Measurements from ENCODE around the gene NEK11.
A peak's percentile ranks its signal among the peaks of the same experiment; 100 is the strongest.

Gene NEK11

DNA sequence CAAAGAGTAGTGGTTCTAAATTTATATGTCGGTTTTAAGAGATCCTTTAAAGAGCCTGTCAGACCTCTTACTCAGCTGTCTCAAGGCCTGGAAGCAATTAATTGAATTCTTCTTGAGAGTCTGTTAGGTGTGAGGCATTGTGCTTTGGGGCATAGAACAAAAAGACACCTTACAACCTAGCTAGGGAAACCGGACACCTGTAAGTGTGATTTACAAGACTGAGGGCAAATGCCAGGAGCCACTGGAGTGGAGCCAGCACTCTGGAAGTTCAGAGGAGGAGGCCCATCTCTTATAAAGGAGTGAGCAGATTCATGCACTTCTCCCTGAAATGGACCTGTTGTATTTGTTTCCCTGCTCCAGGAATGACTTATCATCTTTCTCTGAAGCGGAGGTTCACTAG is 257.2 kb downstream of the NEK11 start:
- no peak for DNase-seq (ENCODE audit: low read depth)
- no peak for TF ChIP-seq CTCF (conservative IDR thresholded peaks at IDR 0.05; ENCODE audit: low read depth, low read length)
- no peak overlapping the region for H3K4me3 ChIP-seq (ENCODE audit: low read depth, low read length)

DNA sequence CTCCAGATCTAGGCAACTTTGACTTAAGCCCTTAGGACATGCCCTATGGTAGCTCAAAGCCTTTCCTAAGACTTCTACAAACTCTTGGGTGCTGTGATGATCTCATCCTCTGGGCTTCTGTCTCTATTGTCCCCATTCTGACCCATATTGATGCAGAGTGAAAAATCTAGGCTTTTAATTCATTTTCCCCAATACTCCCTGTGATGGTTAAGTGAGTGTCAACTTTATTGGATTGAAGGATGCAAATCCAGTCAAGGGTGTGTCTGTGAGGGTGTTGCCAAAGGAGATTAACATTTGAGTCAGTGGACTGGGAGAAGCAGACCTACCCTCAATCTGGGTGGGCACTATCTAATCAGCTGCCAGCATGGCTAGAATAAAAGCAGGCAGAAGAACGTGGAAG is 257.6 kb downstream of the NEK11 start:
- no peak for DNase-seq (ENCODE audit: low read depth)
- no peak overlapping the region for H3K4me3 ChIP-seq (ENCODE audit: low read depth, low read length)
- no peak for TF ChIP-seq CTCF (conservative IDR thresholded peaks at IDR 0.05; ENCODE audit: low read depth, low read length)

- no peak for TF ChIP-seq CTCF (conservative IDR thresholded peaks at IDR 0.05; ENCODE audit: low read depth, low read length)
- DNase-seq (ENCODE audit: low read depth): no peak
- H3K4me3 ChIP-seq (ENCODE audit: low read depth, low read length): no peak overlapping the region
Observed at GRCh38 chr3:131285456-131285855, 258.8 kb downstream of the NEK11 start.

DNA sequence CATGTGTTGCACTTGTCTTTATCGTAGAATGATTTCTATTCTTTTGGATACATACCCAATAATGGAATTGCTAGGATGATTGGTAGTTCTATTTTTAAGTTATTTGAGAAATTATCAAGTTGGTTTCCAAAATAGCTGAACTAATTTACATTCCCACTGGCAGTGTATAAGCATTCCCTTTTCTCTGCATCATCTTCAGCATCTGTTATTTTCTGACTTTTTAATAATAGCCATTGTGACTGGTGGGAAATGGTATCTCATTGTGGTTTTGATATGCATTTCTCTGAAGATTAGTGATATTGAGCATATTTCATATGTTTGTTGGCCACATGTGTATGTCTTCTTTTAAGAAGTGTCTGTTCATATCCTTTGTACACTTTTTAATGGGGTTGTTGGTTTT is 273.2 kb downstream of the NEK11 start:
- no peak for DNase-seq (ENCODE audit: low read depth)
- no peak overlapping the region for H3K4me3 ChIP-seq (ENCODE audit: low read depth, low read length)
- TF ChIP-seq CTCF (conservative IDR thresholded peaks at IDR 0.05; ENCODE audit: low read depth, low read length): no peak

DNA sequence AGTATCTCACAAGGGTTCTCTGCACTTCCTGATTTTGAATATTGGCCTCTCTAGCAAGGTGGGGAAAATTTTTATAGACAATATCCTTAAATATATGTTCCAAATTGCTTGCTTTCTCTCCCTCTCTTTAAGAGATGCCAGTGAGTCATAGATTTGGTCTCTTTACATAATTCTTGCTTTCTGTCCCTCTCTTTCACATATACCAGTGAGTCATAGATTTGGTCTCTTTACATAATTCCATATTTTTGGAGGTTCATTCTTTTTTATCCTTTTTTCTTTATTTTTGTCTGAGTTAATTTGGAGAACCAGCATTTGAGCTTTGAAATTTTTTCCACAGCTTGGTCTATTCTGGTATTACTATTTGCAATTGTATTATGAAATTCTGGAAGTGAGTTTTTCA is 277.2 kb downstream of the NEK11 start:
- no peak for TF ChIP-seq CTCF (conservative IDR thresholded peaks at IDR 0.05; ENCODE audit: low read depth, low read length)
- DNase-seq (ENCODE audit: low read depth): peak; percentile 53
- no peak overlapping the region for H3K4me3 ChIP-seq (ENCODE audit: low read depth, low read length)

GRCh38 chr3:131304890-131305289 is 278.2 kb downstream of the NEK11 start:
- no peak for DNase-seq (ENCODE audit: low read depth)

More at GRCh38 chr3:131304890-131305289, 278.2 kb downstream of the NEK11 start:
- no peak for TF ChIP-seq CTCF (conservative IDR thresholded peaks at IDR 0.05; ENCODE audit: low read depth, low read length)
- no peak overlapping the region for H3K4me3 ChIP-seq (ENCODE audit: low read depth, low read length)

All from choroid plexus epithelial cell (primary cell).